LNCaP clone FGC (cell line): ENCODE results near the gene BMP6.

ENCODE experiments used
- DNase-seq: peaks from one replicate; pipeline ENCODE4 v3.0.0-alpha.2; 2011; ENCODE audit warnings: low read depth
- H3K4me3 ChIP-seq: 2 replicates; pipeline ENCODE4 v1.5.1; 2011; ENCODE audit warnings: mild to moderate bottlenecking, low read depth, low read length, control low read depth
- TF ChIP-seq, protein P1 (sequence below): IDR thresholded peaks from 2 replicates; pipeline ENCODE4 v1.5.1; 2012; ENCODE audit warnings: mild to moderate bottlenecking; ENCODE audit not compliant: control insufficient read depth, insufficient read depth; ENCODE audit errors: extremely low read depth

BMP6 gene

GRCh38 chr6:7924867-7925266, 199.0 kb downstream of the BMP6 start:
- TF ChIP-seq, protein P1, sequence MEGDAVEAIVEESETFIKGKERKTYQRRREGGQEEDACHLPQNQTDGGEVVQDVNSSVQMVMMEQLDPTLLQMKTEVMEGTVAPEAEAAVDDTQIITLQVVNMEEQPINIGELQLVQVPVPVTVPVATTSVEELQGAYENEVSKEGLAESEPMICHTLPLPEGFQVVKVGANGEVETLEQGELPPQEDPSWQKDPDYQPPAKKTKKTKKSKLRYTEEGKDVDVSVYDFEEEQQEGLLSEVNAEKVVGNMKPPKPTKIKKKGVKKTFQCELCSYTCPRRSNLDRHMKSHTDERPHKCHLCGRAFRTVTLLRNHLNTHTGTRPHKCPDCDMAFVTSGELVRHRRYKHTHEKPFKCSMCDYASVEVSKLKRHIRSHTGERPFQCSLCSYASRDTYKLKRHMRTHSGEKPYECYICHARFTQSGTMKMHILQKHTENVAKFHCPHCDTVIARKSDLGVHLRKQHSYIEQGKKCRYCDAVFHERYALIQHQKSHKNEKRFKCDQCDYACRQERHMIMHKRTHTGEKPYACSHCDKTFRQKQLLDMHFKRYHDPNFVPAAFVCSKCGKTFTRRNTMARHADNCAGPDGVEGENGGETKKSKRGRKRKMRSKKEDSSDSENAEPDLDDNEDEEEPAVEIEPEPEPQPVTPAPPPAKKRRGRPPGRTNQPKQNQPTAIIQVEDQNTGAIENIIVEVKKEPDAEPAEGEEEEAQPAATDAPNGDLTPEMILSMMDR: no peak

More at GRCh38 chr6:7924867-7925266, 199.0 kb downstream of the BMP6 start:
- no peak overlapping the region for H3K4me3 ChIP-seq
- no peak for DNase-seq
